GF-D8 (cell line): ENCODE measurements around the gene FTO.

Experiments
- DNase-seq: peaks from one replicate; lab custom pipeline; 2025; lab: John Stamatoyannopoulos, UW

Gene FTO

DNA sequence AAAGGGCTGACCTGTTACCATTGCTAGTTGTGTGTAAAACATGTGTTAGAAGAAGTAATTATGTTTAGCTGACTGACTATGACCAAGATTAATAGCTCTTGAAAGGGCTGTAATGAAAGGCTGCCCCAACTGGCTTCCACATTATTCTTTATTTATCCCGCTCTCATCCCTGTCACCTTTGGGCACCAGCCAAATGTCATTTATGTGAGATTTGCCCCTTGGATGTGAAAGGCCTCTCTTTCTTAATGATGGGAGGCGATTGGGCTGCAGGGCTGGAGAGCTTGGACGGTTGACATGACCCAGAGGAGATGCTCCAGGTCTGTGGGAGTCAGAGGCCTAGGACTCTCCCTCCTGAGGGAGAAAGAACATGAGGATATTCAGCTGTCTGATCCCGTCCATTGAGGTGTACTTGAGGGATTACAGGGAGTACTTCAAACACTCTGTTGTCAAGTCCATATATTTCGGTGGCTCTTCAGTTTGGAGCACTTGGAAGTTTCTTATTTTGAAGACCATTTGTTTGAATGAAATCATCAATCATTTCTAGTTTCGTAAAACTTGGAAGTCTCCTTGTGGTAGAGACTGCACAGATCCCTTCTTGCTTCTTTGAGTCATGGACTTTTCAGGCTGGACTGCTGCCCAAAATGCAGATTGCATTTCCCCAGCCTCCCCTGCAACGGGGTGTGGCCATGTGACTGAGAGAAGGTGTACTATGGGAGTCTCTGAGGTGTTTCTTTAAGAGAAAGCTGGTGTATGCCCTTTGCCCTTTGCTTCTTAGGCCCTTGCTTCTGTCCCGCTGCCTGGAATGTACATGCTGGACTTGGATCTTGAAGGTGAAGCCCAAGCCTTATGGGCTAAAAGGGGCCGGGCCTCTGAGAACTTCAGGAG is 51.3 kb downstream of the FTO start:
- no peak for DNase-seq

DNA sequence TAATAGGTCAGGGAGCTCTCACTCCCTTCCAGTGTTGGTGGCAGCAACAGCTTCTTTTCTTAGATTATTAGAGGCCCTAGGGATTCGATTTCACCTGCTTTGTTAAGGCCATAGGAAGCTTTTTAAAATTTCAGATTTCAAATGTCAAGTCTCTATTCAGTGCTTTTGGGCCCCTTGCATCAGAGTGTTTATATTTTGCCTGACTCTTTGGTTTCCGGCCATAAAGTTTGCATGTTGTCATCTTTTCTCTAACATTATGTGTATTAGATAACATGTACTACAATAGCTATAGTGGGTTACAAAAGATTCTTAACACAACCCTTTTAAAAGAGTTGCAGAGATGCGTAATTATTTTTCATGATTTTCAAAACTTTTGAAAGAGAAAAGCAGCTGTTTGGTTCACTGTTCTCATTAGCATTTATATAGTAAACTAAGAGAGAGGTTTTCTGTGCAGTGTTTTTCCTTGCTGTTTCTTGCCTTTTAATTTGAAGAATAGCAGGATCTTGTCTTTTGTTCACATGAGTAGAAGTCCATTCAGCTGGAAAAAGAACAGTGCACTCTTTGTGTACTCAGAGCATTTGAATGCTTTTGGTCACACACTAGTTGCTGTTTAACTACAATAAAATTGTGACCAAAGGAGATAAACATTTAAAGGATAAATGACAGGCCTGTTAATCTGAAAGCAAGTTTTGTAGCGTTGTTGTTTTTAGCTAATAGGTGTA is 52.5 kb downstream of the FTO start:
- DNase-seq = no peak

- DNase-seq = no peak
Measured at GRCh38 chr16:53757971-53758609, 54.1 kb downstream of the FTO start.

DNA sequence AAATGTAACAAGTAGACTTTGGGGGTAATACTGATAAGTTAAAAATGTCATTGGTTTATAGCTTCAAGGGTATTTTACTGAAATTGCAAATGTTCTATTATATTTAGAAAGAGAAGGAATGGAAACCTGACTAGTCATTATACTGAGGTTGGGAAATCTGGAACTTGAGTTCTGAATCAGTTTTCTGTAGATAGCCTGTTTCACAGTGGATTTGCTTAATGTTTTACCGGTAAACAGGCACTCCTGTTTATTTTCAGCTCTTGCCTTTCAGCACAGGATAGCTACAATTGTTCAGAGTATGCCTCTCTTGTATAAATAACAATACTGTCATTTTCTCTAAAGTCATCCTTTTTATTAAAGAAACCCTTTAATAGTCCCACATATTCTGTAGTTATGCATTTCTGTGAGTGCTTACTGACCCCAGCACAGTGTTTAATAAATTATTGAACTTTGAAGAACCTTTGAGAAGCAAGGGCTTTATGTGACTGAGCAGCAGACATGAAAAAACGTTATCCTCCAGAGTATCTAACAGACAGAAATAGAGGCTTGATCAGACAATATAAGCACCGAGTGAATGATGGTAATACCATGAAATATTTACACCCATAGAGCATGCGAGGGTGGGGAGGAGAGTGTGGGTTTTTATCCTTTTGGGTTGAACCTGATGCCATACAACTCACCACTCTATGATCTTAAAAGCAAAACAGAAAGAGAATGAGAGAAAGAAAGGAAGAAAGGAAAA is 58.2 kb downstream of the FTO start:
- DNase-seq = no peak

- no peak for DNase-seq
Measured at GRCh38 chr16:53766304-53767016, 62.5 kb downstream of the FTO start.

- no peak for DNase-seq
Measured at GRCh38 chr16:53768167-53768566, 64.2 kb downstream of the FTO start.

DNA sequence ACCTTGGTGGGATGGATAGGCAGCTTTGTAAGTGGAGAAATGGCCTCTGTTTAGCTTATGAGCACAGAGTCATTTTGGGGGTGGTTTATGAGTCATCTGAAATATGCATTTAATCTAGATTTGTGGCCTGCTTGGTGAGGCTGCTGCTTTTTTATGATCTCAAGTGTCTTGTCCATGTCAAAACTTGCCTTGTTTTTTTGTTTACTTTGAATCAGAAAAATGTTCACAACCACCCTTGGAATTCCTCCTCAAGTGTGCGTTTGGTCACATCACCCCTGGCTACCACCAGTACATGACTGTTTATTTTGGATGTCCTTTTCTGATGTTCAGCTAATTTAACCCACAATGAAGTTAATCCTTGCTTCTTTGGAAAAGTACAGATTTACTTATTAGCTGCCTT is 64.6 kb downstream of the FTO start:
- DNase-seq = no peak

DNA sequence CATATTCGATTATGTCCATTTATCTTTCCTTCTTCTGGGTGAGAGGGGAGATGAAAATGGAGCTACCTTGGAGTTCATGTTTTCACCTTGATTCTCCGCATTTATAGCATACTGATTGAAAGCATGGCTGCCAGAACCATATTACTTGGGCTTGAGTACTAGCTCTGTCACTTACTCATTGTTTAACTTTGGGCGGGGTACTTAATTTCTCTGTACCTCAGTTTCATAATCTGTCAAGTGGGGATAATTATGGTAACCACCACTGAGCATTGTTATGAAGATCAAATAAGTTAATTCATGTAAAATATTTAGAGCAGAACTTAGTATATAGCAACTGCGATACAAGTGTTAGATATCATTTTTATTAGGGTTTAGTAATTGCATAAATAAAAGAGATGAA is 65.2 kb downstream of the FTO start:
- no peak for DNase-seq

DNA sequence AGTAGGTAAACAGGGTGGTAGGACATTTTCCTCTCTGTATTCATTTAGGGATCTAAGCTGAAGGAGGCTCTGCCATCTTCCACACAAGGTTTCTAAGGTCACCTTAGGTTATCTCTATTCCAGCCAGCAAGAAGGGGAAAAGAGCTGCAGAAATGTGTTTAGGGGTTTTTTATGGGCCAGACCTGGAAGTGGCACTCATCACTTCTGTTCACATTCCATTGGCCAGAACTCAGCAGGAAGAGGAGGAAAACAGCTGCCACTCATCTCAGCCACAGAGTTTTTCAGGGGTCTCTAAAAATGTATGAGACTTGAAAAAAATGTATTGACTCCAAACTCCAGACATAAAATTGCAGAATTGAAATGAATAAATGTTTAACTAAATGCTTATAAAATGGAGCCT is 65.8 kb downstream of the FTO start:
- no peak for DNase-seq

- no peak for DNase-seq
Measured at GRCh38 chr16:53770641-53771040, 66.7 kb downstream of the FTO start.

DNA sequence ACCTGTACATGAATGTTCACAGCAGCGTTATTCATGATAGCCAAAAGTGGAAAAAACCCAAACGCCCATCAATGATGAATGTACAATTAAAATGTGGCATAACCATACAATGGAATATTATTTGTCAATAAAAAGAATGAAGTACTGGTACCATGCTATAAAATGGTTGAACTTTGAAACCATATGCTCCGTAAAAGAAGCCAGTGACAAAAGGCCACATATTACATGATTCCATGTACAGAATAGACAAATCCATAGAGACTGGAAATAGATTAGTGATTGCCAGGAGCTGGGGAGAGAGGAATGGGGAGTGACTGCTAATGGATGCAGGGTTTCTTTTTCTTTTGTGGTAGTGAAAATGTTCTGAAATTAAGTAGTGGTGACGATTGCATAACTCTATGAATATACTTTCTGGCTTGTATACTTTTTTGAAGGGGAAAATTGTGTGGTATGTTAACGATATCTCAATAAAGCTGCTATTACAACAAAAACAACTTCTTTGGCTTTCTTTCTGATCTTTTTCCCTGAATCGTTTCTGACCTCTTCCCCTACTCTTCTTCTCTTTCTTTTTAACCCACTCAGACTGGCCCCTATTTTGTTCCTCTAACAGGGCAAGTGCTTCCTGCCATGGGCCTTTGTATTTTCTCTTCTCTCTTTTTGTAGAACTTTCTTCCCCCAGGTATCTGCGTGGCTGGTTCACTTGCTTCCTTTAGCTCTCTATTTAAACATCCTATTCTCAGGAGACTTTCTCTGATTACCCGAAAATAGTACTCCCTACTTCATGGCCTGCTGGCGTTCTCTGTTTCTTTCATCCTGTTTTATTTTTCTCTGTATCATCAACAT is 67.9 kb downstream of the FTO start:
- no peak for DNase-seq

DNA sequence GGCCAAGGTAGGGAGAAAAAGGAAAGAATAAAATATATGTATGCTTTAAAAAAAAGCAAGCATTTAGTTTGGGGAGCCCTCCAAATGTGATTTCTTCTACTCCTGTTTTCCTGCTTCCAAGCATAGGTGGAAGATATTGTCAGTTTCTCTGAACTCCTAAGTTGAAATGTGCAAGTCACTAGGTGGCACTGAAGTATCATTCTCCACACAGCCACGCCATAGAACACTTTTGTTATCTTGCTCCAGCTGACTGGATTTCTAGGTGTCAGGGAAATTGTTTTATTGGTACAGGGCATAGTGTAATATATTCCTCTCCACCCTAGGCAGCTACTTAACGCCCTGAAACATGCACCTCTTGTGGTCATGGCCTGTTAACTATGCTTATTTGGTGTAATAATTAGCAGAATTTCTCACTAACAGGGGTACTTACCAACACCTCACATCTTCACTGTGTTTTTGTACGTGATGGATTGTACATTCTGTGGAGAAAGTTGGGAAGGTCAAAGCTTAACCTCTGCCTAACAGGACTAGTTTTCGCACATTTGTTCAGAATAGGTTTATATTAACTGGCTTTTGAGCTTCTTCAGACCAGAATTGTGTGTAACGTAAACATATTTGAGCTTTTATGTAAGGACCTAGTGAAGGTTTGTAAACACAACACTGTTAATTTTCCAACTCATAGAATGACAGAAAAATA is 69.3 kb downstream of the FTO start:
- peak; percentile 33 for DNase-seq

GRCh38 chr16:53773881-53774280 is 69.9 kb downstream of the FTO start:
- DNase-seq = peak; percentile 6

DNA sequence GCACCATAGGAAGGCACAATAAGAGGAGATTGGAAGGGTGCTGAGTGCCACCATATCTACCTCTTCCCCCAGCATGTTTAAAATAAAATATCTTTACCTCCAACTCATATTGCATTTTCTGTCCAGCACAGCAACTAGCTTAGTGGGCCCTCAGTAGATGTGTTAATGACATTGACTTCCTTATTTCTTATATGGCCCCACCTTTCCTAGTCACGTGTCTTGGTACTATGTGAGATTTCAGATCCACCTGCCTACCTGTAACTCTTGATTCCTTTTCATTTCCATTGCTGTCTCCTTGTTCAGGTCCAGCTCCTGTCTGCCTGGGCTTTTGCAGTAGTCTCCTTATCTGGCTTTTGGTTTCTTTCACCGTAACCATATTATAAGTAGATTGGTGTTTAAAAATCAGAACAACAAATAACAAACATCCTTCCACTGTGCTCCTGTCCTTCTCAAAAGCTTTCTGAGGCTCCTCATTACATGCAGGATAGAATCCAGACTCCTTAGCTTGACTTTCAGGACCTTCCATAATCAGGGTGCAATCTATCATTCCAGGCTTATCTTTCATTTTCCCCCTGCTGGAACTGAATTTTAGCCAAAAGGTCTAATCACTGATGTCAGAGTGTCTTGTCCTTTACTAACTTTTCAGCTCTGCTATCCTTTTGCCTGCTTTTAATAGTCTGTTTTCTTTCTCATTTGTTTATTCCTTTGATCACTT is 71.3 kb downstream of the FTO start:
- DNase-seq = no peak

DNA sequence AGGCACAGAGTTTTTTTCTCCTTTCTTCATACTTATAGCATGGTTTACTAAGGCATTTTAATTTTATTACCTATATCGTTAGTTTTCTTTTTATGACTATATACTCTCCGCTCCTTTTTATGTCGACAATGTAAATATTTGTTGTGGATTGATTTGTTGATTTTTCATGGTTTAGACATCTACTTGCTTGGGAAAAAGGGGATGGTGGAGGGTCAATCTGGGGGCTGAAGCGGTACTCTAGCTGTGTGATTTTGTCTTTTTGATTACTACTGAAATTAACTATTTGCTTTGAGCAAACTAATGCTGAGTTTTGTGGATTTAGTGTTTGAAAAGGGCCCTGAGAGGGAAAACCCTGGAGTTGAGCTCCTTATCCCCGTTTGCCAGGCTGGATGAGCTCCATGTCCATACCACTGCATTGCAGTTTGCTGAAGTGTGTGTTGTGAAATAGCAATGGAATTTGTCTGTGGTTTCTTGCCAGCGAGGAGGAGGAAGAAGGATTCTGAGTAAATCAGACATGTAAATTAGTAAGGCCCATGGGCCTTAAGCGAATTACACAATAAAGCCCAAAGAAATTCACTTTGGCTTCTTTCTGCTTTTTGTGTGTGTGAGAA is 72.0 kb downstream of the FTO start:
- DNase-seq = peak; percentile 87

DNA sequence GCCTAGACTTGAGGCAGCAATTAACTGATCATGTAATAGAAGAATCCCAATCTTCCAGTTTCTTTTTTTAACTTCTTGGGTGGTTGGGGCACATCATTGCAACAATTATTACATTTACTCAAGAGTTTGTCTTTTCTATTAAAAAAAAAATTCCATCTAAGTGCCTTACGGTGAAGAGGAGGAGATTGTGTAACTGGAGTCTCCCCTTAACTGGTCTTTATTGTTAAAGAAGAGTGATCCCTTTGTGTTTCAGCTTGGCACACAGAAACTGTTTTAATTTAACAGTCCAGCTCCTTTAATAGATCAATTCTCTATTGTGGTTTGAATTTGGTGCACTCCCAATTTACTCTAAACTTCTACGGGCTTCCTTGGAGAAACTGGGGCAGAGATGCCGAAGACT is 75.2 kb downstream of the FTO start:
- DNase-seq = no peak

- DNase-seq = no peak
Measured at GRCh38 chr16:53780051-53780450, 76.1 kb downstream of the FTO start.

DNA sequence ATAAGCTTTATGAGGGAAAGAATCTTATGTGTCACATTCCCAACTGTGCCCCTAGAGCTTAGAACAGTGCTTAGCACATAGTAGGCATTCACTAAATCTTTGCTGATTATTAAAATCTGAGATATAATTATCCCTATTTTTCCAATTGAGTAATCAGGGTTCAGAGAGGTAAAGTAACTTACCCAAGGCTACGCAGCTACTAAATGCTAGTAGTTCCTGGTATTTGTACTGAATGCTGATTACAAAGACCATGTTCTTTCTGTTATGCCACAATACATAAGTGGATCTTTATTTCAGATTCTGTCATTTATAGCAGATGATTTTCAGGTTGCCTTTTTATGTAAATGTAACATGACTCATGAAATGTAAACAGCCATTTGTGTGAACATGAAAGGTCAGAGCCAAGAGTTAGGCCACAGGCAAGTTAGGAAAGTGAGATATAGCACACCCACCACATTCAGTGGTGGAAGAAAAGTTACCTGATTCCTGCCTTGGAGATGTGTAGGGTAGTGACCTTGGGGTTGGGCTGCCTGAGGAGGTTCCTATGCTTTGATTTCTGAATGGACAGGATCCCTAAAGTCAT is 77.2 kb downstream of the FTO start:
- DNase-seq = no peak

DNA sequence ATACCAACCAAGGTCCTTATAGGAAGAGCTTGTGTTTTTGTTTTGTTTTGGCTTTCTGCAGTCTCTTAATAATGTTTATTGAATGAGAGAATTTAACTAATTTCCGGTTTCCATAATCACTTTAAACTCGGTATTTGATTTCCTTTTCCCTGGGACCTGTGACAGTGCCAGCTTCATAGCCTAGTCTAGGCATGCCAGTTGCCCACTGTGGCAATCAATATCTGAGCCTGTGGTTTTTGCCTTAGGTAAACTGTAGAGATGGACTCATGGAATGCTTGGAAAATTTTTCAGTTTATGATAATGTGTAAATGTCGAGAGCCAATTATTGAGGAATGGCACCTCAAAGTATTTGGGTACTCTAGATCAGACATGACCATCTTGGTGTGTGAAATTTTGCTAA is 78.2 kb downstream of the FTO start:
- no peak for DNase-seq
